Ecto neural progenitor cell (in vitro differentiated cells): ENCODE results near the gene CIAO3.

Source experiments
- DNase-seq: peaks from one replicate; pipeline ENCODE4 v3.0.0-alpha.2; 2018; ENCODE audit warnings: low spot score

CIAO3 gene

DNA sequence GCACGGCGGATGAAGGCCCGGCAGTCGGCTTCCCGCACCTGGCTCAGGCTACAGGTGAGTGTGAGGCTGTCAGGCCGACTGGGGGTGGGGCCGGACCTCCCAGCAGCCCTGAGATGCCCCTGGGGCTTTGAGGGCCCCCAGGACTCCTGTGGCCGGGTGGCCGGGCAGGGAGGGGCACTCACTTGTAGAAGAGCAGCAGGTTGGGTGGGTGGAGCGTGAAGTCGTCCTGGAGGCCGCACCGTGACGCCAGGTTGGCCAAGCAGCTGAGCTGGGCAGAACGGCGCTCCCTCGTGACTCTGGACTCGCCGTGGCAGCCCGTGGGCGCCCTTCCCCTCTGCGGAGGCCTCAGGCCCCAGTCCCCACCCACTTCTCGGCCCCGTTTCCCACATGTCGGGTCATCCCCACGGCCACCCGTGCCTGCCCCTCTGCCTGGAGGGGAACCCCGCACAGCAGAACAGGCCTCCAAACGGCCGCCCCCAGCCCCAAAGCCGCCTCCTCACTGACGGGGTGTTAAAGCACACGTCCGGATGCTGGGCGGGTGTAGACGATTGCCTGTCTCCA, 34.5 kb upstream of the CIAO3 start:
- DNase-seq = no peak

DNA sequence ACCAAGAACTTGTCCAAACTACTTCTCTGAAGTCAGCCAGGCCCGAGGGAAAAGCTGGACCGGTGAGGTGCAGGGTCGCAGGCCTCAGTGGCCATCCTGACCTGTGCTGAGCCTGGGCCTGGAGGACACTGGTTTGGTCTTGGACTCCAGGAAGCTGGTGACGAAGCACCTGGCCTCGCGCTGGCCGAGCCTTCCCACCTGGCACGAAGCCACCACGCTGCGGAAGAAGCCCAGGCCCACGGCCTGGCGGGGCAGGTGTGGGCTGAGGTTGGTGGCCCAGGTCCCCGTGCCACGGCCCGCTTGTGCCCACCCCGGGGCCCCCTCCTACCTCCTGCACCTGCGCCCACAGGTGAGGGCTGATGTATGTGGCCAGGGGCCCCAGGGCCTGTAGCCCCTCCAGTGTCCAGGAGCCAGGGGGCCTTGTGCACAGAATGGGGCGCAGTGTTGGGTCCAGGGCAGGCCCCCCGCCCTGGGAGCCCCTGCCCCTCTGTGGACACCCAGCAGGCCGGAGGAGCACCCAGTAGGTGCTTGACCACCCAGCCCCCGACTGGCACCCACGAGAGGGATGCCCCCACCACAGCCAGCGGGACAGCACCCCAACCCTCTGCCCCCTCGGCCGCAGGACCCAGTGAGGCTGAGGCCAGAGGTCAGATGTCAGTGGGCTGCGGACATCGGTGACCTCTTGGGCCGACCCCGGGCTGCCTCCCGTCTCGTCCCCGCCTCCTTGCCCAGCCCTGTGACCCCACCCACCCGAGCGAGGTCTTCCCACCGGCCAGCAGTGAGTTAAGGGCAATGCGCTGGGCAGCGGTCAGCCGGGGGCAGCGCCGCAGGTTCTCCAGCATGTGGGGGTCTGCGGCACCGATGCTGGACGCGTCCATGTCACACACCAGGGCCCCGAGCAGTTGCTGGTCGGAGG, 33.5 kb upstream of the CIAO3 start:
- DNase-seq = no peak

DNA sequence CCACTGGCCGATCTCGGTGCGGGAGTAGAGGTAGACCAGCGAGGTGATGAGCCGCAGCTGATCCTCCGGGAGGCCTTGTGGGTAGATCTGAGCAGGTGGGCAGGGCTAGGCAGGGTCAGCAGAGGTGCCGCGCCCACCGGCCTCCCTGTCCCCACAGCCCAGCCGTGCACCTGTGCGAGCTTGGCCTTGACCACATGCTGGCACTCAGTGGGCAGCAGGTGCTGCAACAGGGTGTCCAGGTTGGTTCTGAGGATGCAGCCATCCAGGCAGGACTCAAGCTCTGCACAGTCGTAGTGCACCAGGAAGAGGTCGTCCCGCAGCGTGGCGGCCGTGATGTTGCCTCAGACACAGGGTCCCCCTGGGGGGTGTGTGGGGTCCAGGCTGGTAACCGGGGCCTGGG, 32.2 kb upstream of the CIAO3 start:
- no peak for DNase-seq

DNA sequence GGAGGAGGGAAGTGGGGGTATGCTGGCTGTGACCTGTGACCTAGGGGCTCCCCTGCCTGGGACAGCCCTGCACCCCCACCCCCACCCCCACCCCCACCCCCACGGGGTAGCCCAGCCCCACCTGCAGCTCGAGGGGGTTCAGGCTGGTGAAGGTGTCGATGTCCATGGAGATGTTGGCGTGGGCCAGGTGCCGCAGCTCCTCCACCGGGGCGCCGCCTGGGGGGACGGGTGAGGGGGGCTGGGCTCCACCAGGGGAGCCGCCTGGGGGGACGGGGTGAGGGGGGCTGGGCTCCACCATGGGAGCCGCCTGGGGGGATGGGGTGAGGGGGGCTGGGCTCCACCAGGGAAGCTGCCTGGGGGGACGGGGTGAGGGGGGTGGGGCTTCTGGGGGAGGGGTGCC, 29.6 kb upstream of the CIAO3 start:
- DNase-seq = no peak

DNA sequence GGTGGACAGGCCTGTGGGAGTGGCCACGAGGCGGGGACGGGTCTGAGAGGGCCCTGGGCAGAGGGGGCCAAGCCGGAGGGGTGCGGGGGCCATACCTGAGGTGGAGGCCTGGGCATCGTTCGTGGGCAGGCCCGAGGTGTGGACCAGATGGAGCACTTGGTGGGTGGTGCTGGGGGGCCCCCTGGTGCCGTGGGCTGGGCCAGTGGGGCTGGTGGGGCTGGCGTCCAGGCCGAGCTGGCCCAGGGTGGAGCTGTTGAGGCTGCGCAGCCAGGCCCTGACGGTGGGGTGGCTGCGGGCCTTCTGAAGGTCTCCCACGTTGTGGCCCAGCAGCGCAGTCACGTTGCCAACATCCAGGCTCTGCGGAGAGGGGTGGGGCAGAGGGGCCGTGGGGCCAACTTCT, 29.1 kb upstream of the CIAO3 start:
- DNase-seq = no peak

DNA sequence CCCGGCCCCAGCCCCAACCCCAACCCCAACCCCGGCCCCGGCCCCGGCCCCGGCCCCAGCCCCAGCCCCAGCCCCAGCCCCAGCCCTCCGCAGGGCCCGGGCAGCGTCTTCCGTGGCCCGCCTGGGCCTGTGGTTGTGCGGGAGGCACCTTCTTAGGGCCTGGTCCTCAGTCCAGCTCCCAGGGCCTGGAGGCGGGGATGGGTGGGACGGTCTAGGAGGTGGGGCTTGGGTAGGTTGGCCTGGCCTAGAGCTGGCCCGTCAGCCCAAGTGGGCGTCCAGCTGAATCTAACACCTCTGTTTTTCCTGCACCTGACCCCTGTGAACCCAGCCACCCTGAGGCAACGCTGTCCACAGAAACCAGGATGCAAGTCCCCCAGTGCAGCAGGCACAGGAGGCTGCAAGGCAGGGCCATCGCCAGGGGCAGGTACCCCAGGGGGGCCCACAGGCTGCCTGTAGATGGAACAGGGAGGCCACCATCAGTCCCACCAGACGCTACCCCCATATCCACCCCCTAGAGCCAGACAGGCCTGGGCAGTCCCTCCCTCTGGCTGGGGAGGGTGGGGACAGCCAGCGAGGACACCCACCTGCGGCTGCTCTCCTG, 28.5 kb upstream of the CIAO3 start:
- DNase-seq = no peak

DNA sequence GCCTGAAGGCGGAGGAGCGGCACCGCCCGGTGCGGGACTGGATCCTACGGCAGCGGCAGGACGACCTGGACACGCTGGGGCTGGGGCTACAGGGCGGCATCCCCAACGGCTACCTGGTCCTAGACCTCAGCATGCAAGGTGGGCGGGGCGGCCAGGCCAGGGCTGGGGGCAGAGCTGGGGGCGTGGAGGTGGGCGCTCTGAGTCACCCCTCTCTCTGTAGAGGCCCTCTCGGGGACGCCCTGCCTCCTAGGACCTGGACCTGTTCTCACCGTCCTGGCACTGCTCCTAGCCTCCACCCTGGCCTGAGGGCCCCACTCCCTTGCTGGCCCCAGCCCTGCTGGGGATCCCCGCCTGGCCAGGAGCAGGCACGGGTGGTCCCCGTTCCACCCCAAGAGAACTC, 27.6 kb upstream of the CIAO3 start:
- no peak for DNase-seq

DNA sequence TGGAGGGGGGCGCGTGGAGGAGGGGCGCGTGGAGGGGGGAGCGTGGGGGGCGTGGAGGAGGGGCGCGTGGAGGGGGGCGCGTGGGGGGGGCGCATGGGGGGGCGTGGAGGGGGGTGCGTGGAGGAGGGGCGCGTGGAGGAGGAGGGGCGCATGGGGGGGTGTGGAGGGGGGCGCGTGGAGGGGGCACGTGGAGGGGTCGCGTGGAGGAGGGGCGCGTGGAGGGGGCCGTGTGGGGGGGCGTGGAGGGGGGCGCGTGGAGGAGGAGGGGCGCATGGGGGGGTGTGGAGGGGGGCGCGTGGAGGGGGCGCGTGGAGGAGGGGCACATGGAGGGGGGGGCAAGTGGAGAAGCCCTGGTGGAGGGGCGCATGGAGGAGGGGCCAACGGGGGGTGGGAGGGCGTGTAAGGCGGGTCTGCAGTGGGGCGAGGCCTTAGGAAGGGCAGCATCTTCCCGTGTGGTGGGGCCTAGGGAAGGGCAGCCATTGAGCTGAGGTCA, 27.0 kb upstream of the CIAO3 start:
- DNase-seq = no peak

DNA sequence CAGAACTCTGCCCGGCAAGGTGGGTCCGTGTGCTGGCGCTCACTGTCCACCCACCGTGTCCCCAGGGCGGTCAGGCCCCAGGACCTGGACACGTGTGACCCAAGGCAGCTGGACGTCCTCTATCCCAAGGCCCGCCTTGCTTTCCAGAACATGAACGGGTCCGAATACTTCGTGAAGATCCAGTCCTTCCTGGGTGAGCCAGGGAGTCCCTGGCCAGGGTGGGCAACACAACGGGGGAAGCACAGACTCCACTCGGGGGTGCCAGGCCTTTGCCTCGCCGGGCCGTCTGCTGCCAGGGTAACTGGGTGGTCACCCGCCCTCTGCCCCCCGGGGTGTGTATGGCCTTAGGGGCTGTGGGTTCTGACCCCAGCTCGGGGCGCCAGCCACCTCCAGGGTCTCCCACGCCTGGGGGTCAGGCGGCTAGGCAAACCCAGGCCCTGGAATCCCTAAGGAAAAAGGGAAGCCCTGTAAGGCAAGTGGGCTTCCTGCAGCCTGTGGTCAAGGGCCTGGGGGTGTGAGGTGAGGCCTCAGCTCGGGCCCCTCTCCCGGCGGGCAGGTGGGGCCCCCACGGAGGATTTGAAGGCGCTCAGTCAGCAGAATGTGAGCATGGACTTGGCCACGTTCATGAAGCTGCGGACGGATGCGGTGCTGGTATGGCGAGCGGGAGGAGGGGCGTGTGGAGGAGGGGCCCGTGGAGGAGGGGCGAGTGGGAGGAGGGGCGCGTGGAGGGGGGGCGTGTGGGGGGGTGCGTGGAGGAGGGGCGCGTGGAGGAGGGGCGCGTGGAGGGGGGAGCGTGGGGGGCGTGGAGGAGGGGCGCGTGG, 26.2 kb upstream of the CIAO3 start:
- no peak for DNase-seq

DNA sequence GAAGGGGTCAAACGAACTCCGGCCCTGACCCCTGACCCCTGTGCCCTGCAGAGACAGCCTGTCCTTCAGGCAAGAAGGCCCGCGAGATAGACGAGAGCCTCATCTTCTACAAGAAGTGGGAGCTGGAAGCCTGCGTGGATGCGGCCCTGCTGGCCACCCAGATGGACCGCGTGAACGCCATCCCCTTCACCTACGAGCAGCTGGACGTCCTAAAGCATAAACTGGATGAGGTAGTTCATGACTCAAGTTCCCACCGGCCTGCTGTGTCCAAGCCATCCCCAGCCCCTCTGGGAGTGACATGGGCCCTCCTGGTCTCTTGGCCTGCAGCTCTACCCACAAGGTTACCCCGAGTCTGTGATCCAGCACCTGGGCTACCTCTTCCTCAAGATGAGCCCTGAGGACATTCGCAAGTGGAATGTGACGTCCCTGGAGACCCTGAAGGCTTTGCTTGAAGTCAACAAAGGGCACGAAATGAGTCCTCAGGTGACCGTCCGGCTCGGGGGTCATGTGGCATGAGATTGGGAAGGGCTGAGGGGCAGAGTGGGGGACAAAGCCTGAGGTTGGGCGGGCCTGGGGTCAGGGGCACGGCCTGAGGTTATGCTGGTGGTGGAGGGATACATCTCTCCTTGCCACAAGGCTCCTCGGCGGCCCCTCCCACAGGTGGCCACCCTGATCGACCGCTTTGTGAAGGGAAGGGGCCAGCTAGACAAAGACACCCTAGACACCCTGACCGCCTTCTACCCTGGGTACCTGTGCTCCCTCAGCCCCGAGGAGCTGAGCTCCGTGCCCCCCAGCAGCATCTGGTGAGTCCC, 25.4 kb upstream of the CIAO3 start:
- no peak for DNase-seq

DNA sequence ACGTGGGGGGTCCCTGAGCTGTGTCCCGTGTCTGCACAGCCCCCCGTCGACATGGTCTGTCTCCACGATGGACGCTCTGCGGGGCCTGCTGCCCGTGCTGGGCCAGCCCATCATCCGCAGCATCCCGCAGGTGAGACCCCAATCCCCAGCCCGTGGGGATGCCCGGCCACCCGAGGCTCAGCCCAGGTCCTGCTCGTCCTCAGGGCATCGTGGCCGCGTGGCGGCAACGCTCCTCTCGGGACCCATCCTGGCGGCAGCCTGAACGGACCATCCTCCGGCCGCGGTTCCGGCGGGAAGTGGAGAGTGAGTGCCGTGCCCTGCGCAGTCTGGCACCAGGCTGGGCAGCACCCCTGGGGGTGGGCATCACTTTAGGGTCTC, 24.7 kb upstream of the CIAO3 start:
- no peak for DNase-seq

DNA sequence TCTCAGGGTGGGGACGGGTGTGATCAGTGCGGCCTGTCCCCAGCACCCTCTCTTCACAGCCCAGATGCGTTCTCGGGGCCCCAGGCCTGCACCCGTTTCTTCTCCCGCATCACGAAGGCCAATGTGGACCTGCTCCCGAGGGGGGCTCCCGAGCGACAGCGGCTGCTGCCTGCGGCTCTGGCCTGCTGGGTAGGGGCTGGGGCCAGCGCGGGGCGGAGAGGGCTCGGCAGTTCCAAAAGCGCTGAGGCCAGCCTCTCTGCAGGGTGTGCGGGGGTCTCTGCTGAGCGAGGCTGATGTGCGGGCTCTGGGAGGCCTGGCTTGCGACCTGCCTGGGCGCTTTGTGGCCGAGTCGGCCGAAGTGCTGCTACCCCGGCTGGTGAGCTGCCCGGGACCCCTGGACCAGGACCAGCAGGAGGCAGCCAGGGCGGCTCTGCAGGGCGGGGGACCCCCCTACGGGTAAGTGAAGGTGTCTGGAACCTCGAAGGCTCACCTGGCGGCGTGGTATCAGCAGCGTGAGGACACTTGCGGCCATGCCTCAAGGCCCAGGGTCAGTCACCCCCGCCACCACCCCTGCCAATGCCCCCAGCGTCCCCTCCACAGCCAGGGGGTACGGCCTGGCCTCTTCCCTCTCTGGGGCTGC, 24.2 kb upstream of the CIAO3 start:
- no peak for DNase-seq

DNA sequence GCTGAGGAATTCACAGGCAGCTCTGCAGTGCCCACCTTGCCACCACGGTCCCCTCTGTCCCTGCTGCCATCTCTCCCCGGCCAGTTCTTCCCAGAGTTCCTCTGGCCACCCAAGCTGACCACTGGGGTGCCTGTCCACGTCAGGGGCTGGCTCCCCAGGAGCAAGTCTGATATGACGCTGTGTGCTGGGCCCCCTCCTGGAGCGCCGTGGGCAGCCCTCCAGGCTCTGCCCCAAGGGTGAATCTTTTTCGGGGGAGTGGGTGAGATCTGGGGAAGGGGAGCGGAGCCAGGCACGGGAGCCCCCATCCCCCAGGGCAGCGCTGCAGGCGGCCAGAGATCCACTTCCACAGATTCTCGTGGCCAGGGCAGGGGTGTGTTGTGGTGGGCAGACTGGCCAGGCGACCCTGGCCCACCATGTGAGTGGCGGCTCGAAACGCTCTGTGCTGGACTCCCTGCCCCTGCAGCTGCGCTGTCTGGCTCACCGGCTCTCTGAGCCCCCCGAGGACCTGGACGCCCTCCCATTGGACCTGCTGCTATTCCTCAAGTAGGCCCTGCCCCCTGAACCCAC, 23.5 kb upstream of the CIAO3 start:
- DNase-seq = no peak

DNA sequence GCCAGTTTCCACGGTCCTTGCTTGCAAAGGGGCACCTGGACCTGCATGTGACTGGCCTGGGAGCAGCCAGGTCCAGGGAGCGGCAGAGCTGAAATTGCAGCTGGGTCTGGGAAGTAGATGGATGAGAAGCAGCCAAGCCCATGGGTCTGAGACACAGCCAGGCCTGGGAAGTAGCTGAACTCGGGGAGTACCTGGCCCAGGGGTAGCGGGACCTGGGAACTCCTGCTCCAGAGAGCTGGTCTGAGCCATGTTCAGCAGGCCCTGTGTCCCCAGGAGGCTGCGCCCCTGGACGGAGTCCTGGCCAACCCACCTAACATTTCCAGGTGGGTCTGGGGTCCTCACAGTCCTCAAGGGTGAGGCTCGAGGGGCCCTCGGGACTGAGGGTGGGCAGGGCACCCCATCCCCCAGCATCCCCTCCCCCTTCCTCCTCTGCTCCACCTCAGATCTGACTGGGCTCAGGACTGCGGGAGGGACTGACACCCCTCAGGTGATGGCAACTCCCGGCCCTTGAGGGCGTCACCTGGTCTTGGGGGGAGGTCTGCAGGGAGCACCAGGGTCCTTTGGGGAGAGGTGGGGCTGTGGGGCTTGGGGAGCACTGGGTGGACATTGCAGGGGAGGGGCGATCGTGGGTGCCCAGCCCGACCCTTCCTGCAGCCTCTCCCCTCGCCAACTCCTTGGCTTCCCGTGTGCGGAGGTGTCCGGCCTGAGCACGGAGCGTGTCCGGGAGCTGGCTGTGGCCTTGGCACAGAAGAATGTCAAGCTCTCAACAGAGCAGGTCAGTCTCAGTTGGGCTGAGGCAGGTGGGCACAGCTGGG, 22.8 kb upstream of the CIAO3 start:
- DNase-seq = no peak

DNA sequence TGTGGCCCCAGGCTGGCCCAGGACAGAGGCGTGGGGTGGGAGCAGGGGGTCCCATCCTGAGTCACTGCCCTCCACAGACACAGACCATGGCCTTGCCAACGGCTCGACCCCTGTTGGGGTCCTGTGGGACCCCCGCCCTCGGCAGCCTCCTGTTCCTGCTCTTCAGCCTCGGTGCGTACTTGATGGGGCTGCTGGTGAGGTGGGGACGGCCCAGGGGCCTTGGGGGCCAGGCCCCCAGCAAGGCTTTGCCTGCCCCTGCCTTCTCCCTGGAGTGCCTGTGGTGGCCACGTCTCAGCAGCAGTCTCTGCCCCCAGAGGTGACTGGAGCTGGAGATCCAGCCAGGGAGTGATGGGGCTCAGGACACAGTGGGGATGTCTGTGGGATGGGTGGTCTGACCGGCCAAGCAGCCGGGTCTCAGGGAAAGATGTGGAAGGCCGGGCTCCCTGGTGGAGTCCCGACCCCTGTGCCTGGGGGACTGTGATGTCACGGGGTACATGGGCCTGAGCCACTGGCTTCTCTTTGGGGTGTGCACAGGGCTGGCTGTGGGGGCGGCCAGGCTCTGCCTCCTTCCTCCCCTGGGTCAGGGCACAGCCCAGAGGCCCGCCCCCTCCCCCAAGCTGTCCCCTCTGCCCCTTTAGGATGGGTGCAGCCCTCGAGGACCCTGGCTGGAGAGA, 21.9 kb upstream of the CIAO3 start:
- DNase-seq = no peak

DNA sequence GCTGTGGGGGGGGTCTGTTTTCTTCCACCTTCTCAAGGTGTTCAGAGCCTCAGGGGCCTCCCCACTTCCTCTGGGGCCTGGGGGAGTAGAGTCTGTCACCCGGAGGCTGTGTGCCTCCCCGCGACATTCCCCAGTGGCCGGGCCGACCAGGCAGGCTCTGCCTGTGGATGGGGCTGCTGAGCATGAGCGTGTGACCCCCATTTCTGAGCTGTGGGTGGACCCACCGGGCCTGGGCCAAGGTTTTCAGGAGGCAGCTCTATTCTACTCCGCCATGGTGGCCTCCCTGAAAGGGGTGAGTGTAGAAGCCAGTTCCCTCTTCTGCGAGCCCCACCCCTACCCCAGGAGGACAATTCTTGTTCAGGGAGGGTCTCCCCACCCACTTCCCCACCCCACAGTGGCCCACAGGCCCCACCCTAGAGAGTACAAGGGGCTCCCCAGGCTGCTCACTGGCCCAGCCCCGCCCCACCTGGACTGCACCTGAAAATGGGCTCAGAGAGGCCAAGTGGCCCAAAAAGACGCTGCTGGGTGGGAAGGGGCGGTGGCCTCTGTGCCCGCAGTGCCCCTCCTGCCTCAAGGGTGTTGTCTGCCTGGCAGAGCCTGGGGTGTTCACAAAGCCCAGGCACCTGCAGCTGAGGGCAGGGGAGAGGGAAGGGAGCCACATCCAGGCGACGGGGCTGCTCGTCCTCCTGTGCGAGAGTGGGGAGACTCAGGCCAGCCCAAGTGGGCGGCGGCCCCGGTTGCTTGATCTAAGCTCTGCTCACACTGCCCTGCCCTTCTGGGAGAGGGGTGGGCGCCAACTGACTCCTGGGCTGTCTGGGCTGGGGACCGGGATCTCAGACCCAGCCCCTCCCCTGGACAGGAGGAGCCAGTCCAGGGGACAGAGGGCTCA, 21.1 kb upstream of the CIAO3 start:
- no peak for DNase-seq

DNA sequence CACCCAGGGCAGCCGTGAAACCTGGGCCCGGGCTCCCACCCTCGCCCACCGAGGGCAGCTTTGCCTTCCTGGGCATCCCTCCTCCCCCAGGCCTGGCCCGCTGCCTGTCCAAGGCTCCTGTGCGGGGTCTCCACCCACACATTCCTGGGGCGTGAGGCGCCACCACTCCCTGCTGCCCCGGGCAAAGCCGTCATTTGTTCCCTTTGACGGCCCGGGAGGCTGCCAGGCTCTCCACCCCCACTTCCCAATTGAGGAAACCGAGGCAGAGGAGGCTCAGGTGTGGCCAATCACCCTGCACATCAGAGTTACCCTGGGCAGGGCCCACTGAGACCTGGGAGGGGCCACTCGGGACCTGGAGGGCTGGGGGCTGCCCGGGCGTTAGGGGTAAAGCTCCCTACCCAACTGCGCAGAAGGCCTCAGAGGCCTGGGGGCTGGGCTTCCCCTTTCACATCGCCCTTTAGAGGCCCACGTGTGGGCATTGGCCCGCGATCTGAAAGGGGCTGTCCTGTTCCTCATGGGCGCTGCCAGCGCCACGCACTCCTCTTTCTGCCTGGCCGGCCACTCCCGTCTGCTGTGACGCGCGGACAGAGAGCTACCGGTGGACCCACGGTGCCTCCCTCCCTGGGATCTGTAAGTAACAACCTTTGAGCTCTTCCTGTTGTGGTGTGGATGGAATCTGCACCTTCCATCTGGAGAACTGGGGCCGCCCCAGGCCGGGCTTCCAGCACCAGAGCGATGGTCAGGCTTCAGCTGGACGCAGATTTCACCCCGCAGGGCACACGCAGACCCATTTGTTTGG, 19.9 kb upstream of the CIAO3 start, which contains the start of gene MSLN:
Gene MSLN (plus strand): TSS at position 190 of the 799 bp plus-strand sequence. CDS start 1,947 bp downstream, outside the sequence.
- no peak for DNase-seq
